KOPT-K1 (cell line): ENCODE measurements around the gene PLA2G15.

Experiments used
- H3K27ac ChIP-seq: fragments of 200-600 bp; sonication (generic); 2 replicates; pipeline ENCODE4 v1.5.1; 2016; ENCODE audit warnings: antibody characterized with exemption, mild to moderate bottlenecking, low read depth, low read length; ENCODE audit not compliant: poor library complexity, severe bottlenecking
- H3K36me3 ChIP-seq: fragments of 200-600 bp; sonication (generic); 2 replicates; pipeline ENCODE4 v1.5.1; 2017; ENCODE audit warnings: antibody characterized with exemption, mild to moderate bottlenecking, low read length, moderate library complexity; ENCODE audit not compliant: insufficient read depth
- H3K9me3 ChIP-seq: fragments of 200-600 bp; sonication (generic); 2 replicates; pipeline ENCODE4 v1.5.1; 2017; ENCODE audit warnings: antibody characterized with exemption, low read length, mild to moderate bottlenecking; ENCODE audit not compliant: insufficient read depth, poor library complexity, severe bottlenecking

The PLA2G15 gene

DNA sequence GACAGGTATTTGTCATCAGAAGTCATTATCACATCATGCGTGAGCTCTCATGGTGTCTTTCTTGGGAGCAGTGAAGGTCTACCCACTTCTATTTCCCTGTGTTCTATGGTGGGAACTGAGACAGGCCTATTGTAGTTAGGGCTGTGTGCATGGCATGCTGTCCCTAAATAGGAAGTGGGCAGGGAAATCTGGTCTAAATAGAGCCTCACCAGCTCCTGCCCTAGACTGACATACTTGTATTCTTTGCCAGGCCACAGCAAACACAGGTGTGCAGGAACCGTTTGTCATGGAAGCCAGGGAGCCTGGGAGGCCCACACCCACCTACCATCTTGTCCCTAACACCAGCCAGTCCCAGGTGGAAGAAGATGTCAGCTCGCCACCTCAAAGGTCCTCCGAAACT is 29.3 kb downstream of the PLA2G15 start:
- Histone ChIP-seq H3K9me3 (no peaks in the 10 kb centered on the region), H3K36me3 (peaks cover 34% of the 10 kb centered on the region), H3K27ac (no peak overlapping the region)

DNA sequence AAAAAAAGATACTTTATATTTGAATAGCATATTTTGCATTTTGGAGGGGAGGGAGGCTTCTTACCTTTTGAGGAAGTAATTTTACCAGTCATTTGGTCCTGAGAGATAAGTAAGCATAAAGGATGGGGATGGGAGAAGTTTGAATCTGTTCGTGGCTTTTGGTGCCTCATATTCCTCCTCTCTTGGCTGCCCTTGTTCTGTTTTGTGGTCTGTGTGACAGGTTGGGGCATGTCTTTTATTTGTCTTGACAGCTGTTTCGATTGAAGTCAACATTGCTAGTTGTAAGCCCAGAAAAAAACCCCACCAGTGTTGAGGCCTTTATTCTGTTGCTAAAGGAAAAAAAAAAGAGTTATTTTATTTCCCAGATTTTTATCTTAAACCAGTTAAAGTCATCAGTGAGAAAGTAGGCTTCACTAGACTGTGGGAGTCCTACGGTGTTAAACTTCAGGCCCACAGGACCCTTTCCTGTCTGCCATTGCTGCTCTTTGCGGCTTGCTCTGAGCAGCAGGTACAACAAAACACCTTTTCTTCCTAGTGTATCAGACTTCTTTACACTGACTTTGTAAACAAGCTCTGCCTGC is 30.5 kb downstream of the PLA2G15 start:
- Histone ChIP-seq H3K27ac (peak overlapping the region; percentile 41), H3K36me3 (peaks cover 41% of the 10 kb centered on the region), H3K9me3 (no peaks in the 10 kb centered on the region)

DNA sequence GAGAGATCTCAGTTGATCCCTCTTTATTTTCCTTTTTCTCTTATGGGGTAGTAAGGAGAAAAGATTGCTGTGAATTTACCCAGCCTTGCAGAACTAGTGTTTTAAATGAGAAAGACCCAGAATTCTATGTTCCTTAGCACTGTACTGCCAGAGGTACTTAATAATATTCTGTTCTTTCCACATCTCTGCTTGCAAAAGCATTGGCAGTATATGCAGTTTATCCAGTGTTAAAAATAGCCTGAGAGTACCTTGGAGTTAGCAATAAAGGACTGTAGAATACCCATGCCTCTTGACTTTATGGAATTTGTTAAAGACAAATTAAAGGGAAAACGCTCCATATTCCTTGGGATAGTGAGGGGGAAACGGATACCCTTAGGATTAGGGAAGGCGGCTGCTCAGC is 31.1 kb downstream of the PLA2G15 start:
- no peaks in the 10 kb centered on the region for H3K9me3 ChIP-seq
- peak overlapping the region; percentile 41 for H3K27ac ChIP-seq
- H3K36me3 ChIP-seq, result peaks cover 39% of the 10 kb centered on the region

DNA sequence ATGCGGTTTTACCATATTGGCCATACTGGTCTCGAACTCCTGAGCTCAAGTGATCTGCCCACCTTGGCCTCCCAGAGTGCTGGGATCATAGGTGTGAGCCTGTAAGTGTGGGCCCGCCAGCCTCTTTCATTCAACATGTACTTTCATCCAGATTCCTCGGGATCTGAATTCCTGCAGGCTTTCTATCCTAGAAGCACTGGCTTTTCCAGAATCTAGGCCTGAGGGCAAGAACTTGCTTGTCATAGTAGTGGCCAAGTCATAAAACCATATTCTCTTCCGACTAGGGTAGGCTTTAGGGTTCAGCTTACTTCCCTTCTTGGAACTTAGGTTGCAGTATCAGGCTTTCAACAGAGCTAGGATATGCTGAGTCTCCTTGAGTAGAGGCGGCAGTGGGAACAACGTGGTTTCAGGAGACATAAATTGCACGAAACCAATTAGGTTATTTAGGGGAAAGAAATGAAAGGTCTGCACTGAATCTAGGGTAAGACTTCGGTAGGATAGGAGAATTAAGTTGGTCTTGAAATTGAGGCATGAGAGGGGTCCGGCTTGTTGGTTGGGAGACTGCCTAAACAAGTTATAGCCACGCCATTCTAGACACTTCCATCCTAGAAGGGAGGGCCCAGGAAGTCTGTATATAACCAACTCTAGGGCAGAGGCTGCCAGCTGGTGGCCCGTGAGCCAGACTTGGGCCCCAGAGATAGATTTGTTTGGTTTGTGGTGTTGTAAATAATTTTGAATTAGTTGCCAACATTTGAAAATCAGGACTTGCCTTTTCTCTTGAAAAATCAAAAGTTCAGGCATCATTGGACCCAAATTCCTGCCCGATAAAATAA is 34.8 kb downstream of the PLA2G15 start:
- Histone ChIP-seq H3K36me3 (peaks cover 27% of the 10 kb centered on the region), H3K27ac (no peak overlapping the region), H3K9me3 (no peaks in the 10 kb centered on the region)

DNA sequence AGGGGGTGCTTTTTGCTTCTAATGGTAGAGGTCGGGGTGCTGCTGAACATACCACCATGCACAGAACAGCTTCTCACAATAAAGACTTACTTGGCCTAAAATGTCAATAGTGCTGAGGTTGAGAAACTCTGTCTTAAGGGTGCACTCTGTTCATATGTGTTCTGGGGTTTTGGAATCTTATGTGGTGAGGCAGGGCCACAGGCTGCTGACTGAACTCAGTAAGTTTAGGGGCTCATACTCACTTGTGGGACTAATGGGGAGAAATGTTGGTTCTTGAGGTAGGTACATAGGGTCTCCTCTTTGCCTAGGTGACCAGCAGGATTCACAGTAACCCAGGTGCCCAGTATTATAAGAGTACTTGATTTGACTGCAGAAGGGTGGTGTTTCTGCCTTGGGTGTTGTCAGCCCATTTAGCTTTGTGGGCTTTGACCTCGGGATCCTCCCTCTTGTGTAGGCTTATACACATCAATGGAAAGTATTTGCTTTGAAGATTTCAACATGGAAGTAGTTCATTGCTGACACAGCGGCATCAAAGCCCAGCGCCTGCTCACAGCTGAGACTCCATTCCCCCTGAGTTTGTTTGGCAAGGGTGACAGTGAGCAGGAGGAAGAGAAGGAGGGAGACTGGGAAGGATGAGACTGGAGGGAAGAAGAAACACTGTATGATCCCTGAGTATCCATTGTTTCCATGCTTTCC is 36.3 kb downstream of the PLA2G15 start:
- Histone ChIP-seq H3K36me3 (peaks cover 26% of the 10 kb centered on the region), H3K27ac (peak overlapping the region; percentile 16), H3K9me3 (no peaks in the 10 kb centered on the region)

DNA sequence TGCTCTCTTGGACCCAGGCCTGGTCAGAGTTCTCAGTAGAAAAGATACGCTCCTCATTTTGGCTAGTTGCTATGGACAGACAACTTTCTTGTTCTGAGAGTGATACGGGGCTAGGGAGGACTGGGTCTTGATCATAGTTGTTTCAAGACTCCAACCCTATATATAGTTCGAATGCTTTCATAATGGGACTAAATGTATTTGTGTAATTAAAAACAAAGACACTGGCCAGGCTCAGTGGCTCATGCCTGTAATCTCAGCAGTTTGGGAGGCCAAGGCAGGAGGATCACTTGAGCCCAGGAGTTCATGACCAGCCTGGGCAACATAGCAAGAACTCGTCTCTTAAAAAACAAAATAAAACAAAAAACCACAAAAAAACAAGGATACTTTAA is 36.9 kb downstream of the PLA2G15 start:
- Histone ChIP-seq H3K9me3 (no peaks in the 10 kb centered on the region), H3K27ac (peak overlapping the region; percentile 16), H3K36me3 (peaks cover 26% of the 10 kb centered on the region)

DNA sequence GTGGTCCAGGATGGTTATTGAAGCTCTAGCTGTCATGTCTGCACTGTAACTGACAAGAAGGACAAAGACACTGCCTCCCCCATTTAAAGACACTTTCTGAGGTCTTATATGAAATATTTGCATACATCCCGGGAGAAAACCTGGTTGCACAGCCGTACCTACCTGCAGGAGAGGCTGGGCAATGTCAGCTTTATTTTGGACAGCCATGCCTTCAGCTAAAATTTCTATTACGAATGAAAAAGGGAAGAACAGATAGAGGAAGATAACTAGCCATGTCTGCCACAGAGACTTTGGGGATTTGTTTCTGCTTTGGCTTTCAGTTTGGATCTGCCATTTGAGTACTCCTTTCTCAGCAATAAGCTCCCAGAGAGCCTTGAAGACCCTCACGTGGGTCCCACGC is 38.2 kb downstream of the PLA2G15 start:
- Histone ChIP-seq H3K27ac (peak overlapping the region; percentile 86), H3K36me3 (peaks cover 28% of the 10 kb centered on the region), H3K9me3 (no peaks in the 10 kb centered on the region)

DNA sequence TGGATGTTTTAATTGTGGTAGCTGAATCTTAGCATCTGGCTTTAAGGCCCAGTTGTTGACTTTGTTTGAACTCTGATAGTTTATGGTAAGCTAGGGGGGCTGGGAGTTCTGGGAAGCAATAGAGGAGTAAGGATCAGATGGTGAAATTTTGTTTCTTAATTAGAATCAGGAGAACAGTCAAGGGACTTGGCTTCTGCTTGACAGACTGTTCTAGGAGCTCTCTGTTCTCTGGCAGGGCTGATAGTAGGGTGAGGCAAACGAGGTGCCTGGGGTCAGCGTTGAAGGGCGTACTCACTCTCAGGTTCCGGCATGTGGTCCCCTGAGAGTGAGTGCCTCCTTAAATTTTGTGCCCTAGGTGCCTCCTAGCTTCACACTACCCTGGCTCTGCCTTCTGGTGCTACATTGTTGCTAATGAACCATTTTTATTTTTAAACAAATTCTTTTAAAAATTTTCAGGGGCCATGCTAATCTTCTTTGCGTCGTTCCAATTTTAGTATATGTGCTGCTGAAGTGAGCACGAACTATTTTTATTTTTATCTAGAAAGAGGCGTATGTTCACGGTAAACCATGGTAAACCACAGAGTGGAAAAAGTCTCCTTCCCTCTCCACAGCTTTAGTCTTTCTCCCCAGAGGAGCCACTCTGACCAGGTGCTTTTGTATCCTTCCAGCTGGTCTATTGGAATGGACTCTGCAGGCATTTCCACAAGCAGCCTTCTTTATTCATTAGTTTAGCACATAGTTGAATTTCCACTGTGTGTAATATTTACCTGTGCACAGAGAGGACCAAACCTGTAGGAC is 38.8 kb downstream of the PLA2G15 start:
- peak overlapping the region; percentile 86 for H3K27ac ChIP-seq
- H3K9me3 ChIP-seq, result no peaks in the 10 kb centered on the region
- peaks cover 30% of the 10 kb centered on the region for H3K36me3 ChIP-seq

DNA sequence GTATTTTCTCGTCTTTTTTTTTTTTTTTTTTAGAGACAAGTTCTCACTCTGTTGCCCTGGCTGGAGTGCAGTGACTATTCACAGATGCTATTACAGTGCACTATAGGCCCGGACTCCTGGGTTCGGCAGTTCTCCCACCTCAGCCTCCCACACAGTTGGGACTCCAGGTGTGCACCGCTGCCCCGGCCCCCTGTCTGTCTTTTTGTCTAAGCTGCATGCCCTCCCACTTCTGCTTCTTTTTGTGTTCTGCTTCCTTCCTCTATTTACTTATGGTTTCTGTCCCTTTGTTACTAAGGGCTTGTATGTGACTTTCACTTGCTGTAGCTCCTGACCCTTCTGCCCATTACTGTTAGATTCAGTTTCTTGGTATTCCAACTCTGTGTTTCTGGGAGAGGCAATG is 39.7 kb downstream of the PLA2G15 start:
- no peaks in the 10 kb centered on the region for H3K9me3 ChIP-seq
- H3K36me3 ChIP-seq, result peaks cover 21% of the 10 kb centered on the region
- H3K27ac ChIP-seq, result peak overlapping the region; percentile 86

DNA sequence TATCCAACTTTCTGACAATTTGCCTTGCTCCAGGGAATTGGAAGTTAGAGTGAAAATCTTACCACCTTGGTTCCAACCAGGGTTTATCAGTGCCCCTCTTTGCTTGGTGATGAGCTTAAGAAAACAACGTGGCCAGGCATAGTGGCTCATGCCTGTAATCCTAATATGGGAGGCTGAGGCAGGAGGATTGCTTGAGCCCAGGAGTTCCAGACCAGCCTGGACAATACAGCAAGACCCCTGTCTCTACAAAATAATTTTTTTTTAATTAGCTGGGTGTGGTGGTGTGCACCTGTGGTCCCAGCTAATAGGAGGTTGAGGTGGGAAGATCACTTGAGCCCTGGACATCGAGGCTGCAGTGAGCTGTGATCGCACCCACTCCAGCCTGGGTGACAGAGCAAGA is 40.5 kb downstream of the PLA2G15 start:
- H3K36me3 ChIP-seq, result peaks cover 24% of the 10 kb centered on the region
- no peaks in the 10 kb centered on the region for H3K9me3 ChIP-seq
- peak overlapping the region; percentile 86 for H3K27ac ChIP-seq

DNA sequence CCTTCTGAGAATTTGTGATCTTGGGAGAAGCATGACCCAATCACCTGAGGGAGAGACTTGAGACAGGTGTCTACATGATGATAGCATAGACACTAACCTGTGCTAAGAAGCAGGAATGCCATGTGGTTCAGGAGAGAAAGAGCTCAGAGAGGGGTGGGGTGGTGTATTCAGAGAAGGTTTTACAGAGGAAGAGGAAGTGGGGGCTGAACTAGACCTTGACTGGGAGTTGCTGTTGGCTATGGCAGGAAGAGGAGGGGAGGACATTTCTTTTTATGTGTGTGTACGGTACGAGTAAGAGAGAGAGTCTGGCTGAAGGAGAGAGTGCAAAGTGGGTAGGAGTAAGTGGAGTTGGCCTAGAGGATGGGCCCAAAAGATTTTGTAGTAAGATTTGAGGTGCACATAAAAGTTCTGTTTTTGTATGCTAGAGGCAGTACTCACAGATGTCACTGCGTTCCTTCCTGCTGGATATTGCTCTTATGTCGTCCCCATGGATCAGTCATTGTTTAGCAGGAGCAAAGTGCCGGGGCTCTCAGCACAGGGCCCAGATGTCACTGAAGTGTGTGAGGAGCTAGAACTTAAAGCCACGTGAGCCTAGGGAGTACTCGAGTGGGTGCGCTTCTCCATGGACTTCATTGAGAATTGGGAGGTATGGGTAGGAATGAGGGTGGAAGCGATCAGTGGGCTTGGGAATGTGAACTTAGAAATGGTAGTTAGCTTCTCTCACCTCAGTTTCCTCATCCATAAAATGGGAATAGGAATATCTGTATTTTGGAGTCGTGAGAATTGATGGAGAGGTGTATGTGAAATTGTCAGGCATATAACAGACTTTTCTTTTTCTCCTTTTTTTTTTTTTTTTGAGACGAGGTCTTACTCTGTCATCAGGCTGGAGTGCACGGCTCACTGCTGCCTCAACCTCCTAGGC is 41.2 kb downstream of the PLA2G15 start:
- Histone ChIP-seq H3K9me3 (no peaks in the 10 kb centered on the region), H3K36me3 (peaks cover 31% of the 10 kb centered on the region), H3K27ac (peak overlapping the region; percentile 86)

DNA sequence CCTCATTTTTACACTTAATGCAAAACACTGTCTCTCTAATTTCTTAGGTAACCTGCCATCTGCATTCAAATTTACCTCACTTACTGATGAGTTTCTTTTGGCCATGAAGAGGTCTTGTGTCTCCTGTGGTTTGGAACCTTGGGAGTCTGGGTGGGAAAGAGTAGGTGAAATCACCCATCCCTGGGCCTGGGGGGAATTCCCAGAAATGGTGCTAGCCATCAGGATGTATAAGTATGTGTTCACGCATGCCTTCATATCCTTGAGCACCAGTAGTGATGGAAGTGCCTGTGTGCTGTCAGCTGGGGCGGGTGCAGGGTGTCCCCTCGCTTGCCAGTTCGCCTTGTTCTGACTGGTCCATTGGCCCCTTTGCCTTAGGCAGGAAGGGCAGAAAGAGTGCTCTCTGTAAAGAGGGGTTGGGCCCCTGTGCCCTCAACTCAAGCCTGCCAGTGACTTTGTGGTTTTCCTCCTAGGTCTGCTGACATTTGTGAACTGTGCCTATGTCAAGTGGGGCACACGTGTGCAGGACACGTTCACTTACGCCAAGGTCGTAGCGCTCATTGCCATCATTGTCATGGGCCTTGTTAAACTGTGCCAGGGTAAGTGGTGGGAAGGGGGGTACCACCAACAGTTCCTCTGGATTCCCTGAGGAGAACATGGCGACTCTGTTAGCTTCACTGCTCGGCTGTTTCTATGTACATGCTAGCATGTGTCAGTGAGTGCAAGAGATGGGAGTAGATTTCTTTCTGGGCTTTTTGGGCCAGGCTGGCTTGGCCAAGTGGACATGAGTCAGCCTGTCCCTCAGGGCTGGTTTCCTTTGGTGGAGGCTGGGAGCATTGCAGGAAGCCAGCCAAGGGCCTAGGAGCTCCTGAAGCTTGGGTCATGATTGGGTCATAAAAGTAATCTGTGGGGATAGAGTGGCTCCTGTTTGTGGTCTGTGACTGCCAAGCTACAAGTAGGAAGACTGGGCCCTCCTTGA is 42.4 kb downstream of the PLA2G15 start:
- Histone ChIP-seq H3K27ac (peak overlapping the region; percentile 86), H3K9me3 (no peaks in the 10 kb centered on the region), H3K36me3 (peaks cover 33% of the 10 kb centered on the region)

DNA sequence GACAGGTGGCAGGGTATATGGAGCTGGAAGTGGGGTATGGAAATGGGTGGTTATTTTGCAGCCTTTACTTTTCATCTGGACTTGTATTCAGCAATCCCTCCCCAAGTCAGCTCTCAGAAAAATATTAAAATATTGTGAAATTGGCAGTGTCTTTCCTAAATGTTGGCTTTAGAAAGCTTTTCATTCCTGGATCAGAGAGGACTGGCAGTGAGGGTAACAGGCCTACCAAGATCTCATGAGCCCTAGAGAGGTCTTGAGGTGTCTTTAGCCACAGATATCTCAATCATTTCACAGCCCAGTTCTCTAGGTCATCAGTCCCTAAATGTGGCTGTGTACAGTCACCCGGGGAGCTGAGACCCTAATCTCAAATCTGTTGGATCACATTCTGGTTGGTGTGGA is 43.1 kb downstream of the PLA2G15 start:
- peaks cover 36% of the 10 kb centered on the region for H3K36me3 ChIP-seq
- peak overlapping the region; percentile 86 for H3K27ac ChIP-seq
- no peaks in the 10 kb centered on the region for H3K9me3 ChIP-seq
